ENCODE results near the gene TDRD3.

TDRD3 gene

GRCh38 chr13:60426075-60426474 lies 29.1 kb downstream of the TDRD3 start:
- H3K36me3 ChIP-seq (replicated peaks; ENCODE audit: low read depth, low read length), result no peaks in the 10 kb centered on the region
- H3K4me2 ChIP-seq (ENCODE audit: low read length), result no peak overlapping the region
- no peak overlapping the region for H3K9ac ChIP-seq (ENCODE audit: low read length)
- H3K4me1 ChIP-seq (ENCODE audit: low read length), result no peaks in the 10 kb centered on the region
- no peaks in the 10 kb centered on the region for H3K79me2 ChIP-seq (ENCODE audit: low read length)
- H3K9me3 ChIP-seq (ENCODE audit: insufficient read depth, low read length), result no peaks in the 10 kb centered on the region
- no peak overlapping the region for H2AFZ ChIP-seq (ENCODE audit: low read depth, low read length)
- TF ChIP-seq EZH2phosphoT487 (IDR thresholded peaks at IDR 0.05; ENCODE audit: low read depth) (no peak), CTCF (IDR thresholded peaks at IDR 0.05; ENCODE audit: low read depth, low read length) (no peak)
- H3K27ac ChIP-seq (ENCODE audit: low read length), result no peak overlapping the region
- H3K27me3 ChIP-seq (ENCODE audit: low read depth, low read length), result no peaks in the 10 kb centered on the region
- no peaks in the 10 kb centered on the region for H4K20me1 ChIP-seq (ENCODE audit: insufficient read depth, low read length)
- H3K4me3 ChIP-seq (ENCODE audit: low read length), result no peak overlapping the region

GRCh38 chr13:60427285-60427684 lies 30.3 kb downstream of the TDRD3 start:
- no peak overlapping the region for H3K4me3 ChIP-seq (ENCODE audit: low read length)
- no peaks in the 10 kb centered on the region for H3K36me3 ChIP-seq (replicated peaks; ENCODE audit: low read depth, low read length)
- no peak overlapping the region for H3K4me2 ChIP-seq (ENCODE audit: low read length)
- H3K4me1 ChIP-seq (ENCODE audit: low read length), result no peaks in the 10 kb centered on the region
- H2AFZ ChIP-seq (ENCODE audit: low read depth, low read length), result no peak overlapping the region
- TF ChIP-seq CTCF (IDR thresholded peaks at IDR 0.05; ENCODE audit: low read depth, low read length) (no peak), EZH2phosphoT487 (IDR thresholded peaks at IDR 0.05; ENCODE audit: low read depth) (no peak)
- no peaks in the 10 kb centered on the region for H3K79me2 ChIP-seq (ENCODE audit: low read length)
- H3K27ac ChIP-seq (ENCODE audit: low read length), result no peak overlapping the region
- H3K9me3 ChIP-seq (ENCODE audit: insufficient read depth, low read length), result no peaks in the 10 kb centered on the region
- no peaks in the 10 kb centered on the region for H3K27me3 ChIP-seq (ENCODE audit: low read depth, low read length)
- H4K20me1 ChIP-seq (ENCODE audit: insufficient read depth, low read length), result no peaks in the 10 kb centered on the region
- H3K9ac ChIP-seq (ENCODE audit: low read length), result no peak overlapping the region

- H3K27ac ChIP-seq (ENCODE audit: low read length), result no peak overlapping the region
- TF ChIP-seq CTCF (IDR thresholded peaks at IDR 0.05; ENCODE audit: low read depth, low read length) (peak; percentile 91), EZH2phosphoT487 (IDR thresholded peaks at IDR 0.05; ENCODE audit: low read depth) (no peak)
- no peaks in the 10 kb centered on the region for H3K36me3 ChIP-seq (replicated peaks; ENCODE audit: low read depth, low read length)
- no peaks in the 10 kb centered on the region for H3K79me2 ChIP-seq (ENCODE audit: low read length)
- H3K9ac ChIP-seq (ENCODE audit: low read length), result no peak overlapping the region
- H4K20me1 ChIP-seq (ENCODE audit: insufficient read depth, low read length), result no peaks in the 10 kb centered on the region
- no peak overlapping the region for H2AFZ ChIP-seq (ENCODE audit: low read depth, low read length)
- peak overlapping the region; percentile 26; the same call in 1 of the 2 replicates for H3K4me3 ChIP-seq (ENCODE audit: low read length)
- peak overlapping the region; percentile 43 for H3K4me2 ChIP-seq (ENCODE audit: low read length)
- H3K4me1 ChIP-seq (ENCODE audit: low read length), result no peaks in the 10 kb centered on the region
- H3K9me3 ChIP-seq (ENCODE audit: insufficient read depth, low read length), result no peaks in the 10 kb centered on the region
- H3K27me3 ChIP-seq (ENCODE audit: low read depth, low read length), result no peaks in the 10 kb centered on the region
Observed at GRCh38 chr13:60431108-60431700, 34.2 kb downstream of the TDRD3 start.

- no peak overlapping the region for H3K4me2 ChIP-seq (ENCODE audit: low read length)
- H3K4me3 ChIP-seq (ENCODE audit: low read length), result no peak overlapping the region
- no peaks in the 10 kb centered on the region for H3K4me1 ChIP-seq (ENCODE audit: low read length)
- H3K27ac ChIP-seq (ENCODE audit: low read length), result no peak overlapping the region
- no peaks in the 10 kb centered on the region for H3K27me3 ChIP-seq (ENCODE audit: low read depth, low read length)
- peaks cover 8% of the 10 kb centered on the region; the same call in 1 of the 2 replicates for H3K79me2 ChIP-seq (ENCODE audit: low read length)
- no peak overlapping the region for H3K9ac ChIP-seq (ENCODE audit: low read length)
- no peaks in the 10 kb centered on the region for H4K20me1 ChIP-seq (ENCODE audit: insufficient read depth, low read length)
- no peak overlapping the region for H2AFZ ChIP-seq (ENCODE audit: low read depth, low read length)
- H3K36me3 ChIP-seq (replicated peaks; ENCODE audit: low read depth, low read length), result no peaks in the 10 kb centered on the region
- H3K9me3 ChIP-seq (ENCODE audit: insufficient read depth, low read length), result no peaks in the 10 kb centered on the region
- no peak for TF ChIP-seq EZH2phosphoT487 (IDR thresholded peaks at IDR 0.05; ENCODE audit: low read depth)
- TF ChIP-seq CTCF (IDR thresholded peaks at IDR 0.05; ENCODE audit: low read depth, low read length), result no peak
Observed at GRCh38 chr13:60433505-60433904, 36.5 kb downstream of the TDRD3 start.

Measured in OCI-LY3 (cell line).